GM19438 (cell line): Measurements from ENCODE around the gene PNPO.

ENCODE experiments used
- ATAC-seq: cut with Tn5 transposase; IDR thresholded peaks from one replicate; pipeline ENCODE4 v1.9.1; 2021; ENCODE audit warnings: low read depth; ENCODE audit not compliant: unreplicated experiment

Gene PNPO

GRCh38 chr17:47948706-47949196, 7.4 kb downstream of the PNPO start:
- no peak for ATAC-seq

- ATAC-seq = no peak
Observed at GRCh38 chr17:47949197-47949759, 7.9 kb downstream of the PNPO start.

- ATAC-seq = no peak
Observed at GRCh38 chr17:47949946-47950345, 8.6 kb downstream of the PNPO start.

GRCh38 chr17:47950448-47950847, 9.1 kb downstream of the PNPO start:
- ATAC-seq = no peak

GRCh38 chr17:47952171-47953021, 11.0 kb downstream of the PNPO start:
- ATAC-seq = no peak

GRCh38 chr17:47953909-47954308, 12.5 kb downstream of the PNPO start:
- ATAC-seq = no peak

- no peak for ATAC-seq
Observed at GRCh38 chr17:47955497-47956461, 14.4 kb downstream of the PNPO start.

GRCh38 chr17:47956791-47957590, 15.6 kb downstream of the PNPO start:
- ATAC-seq = no peak

- ATAC-seq = no peak
Observed at GRCh38 chr17:47957591-47958490, 16.5 kb downstream of the PNPO start, which contains the start of gene PRR15L. TSS of gene PRR15L (minus strand) at chr17:47957883. CDS start at chr17:47953234, 4,649 bp downstream.

- no peak for ATAC-seq
Observed at GRCh38 chr17:47959825-47960655, 18.7 kb downstream of the PNPO start.

- no peak for ATAC-seq
Observed at GRCh38 chr17:47961406-47961805, 20.0 kb downstream of the PNPO start.

GRCh38 chr17:47962901-47963300, 21.5 kb downstream of the PNPO start:
- ATAC-seq = no peak

- no peak for ATAC-seq
Observed at GRCh38 chr17:47964856-47965255, 23.5 kb downstream of the PNPO start.

- ATAC-seq = no peak
Observed at GRCh38 chr17:47966079-47966519, 24.7 kb downstream of the PNPO start.

GRCh38 chr17:47967607-47968252, 26.4 kb downstream of the PNPO start:
- no peak for ATAC-seq

GRCh38 chr17:47968836-47969235, 27.5 kb downstream of the PNPO start:
- no peak for ATAC-seq

- no peak for ATAC-seq
Observed at GRCh38 chr17:47969930-47970724, 28.8 kb downstream of the PNPO start.
